ENCODE measurements around the gene VPS39. TPM values are rescaled to one million over a fixed set of nuclear protein-coding genes. Genes with fewer than 3 reads are reported as not detected.

The VPS39 gene
- total and polyA plus RNA-seq, 9 of the 15 experiments (the other 6 are each of a cell fraction or from before 2014, with no cell fraction given) = 3.2 to 37.3 (median 21.8) TPM

GRCh38 chr15:42141795-42142667 lies 66.1 kb downstream of the VPS39 start (continued):
- TF ChIP-seq, protein P1, sequence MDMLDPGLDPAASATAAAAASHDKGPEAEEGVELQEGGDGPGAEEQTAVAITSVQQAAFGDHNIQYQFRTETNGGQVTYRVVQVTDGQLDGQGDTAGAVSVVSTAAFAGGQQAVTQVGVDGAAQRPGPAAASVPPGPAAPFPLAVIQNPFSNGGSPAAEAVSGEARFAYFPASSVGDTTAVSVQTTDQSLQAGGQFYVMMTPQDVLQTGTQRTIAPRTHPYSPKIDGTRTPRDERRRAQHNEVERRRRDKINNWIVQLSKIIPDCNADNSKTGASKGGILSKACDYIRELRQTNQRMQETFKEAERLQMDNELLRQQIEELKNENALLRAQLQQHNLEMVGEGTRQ (CRISPR knock-in tag; IDR thresholded peaks at IDR 0.05) = no peak
- TF ChIP-seq SP2 (IDR thresholded peaks at IDR 0.05; ENCODE audit: extremely low read depth, low read depth, low read length, poor library complexity, severe bottlenecking) (no peak), CREM (IDR thresholded peaks at IDR 0.05; ENCODE audit: low read depth) (no peak), ETV6 (IDR thresholded peaks at IDR 0.05; ENCODE audit: borderline replicate concordance in 1 of 2, low read depth in 2 of 2, low read length in 1 of 2) (no peak), ETV6 (CRISPR knock-in tag; IDR thresholded peaks at IDR 0.05; ENCODE audit: borderline replicate concordance) (no peak), HNRNPK (IDR thresholded peaks at IDR 0.05; ENCODE audit: low read depth, low read length, poor library complexity, severe bottlenecking) (no peak), BCL6 (CRISPR knock-in tag; IDR thresholded peaks at IDR 0.05) (no peak), CBX3 (IDR thresholded peaks at IDR 0.05; ENCODE audit: borderline replicate concordance in 1 of 2, low read length in 2 of 2) (no peak), ZNF263 (CRISPR knock-in tag; IDR thresholded peaks at IDR 0.05; ENCODE audit: borderline replicate concordance) (no peak)

All from K562 (cell line).